Endothelial cell of umbilical vein (primary cell): Measurements from ENCODE around the gene NALCN. TPM values are rescaled to one million over a fixed set of nuclear protein-coding genes. Genes with fewer than 3 reads are reported as not detected.

ENCODE experiments used
- BruUV-seq: library from RNA; stranded (reverse); fragments of 400-500 nt; replicated peaks from 2 replicates; lab custom pipeline; 2021; lab: Mats Ljungman, UMichigan
- CTCF ChIA-PET: fragments of 300-600, 350-600 bp; sonication (Branson Sonifier 250); formaldehyde crosslinking; loops from one replicate; lab custom pipeline; 2021; ENCODE audit warnings: antibody characterized with exemption, inconsistent platforms; lab: Charles Lee
- POLR2A ChIA-PET: fragments of 300-600, 350-600 bp; sonication (Branson Sonifier 250); formaldehyde crosslinking; loops from one replicate; lab custom pipeline; 2021; ENCODE audit warnings: antibody characterized with exemption, inconsistent platforms; lab: Charles Lee
- DNase-seq: peaks from one replicate; pipeline ENCODE4 v3.0.0-alpha.2; 2011; ENCODE audit warnings: low read depth, low spot score
- FAIRE-seq: peaks from 2 replicates; lab custom pipeline; 2011; peaks lifted over from hg19 to GRCh38; lab: Jason Lieb, UNC
- H2AFZ ChIP-seq: 2 replicates; pipeline ENCODE4 v1.6.0; 2012; ENCODE audit warnings: low read depth, low read length, control low read depth, inconsistent platforms
- H3K27ac ChIP-seq: 2 replicates; pipeline ENCODE4 v1.5.1; 2011; ENCODE audit warnings: low read depth, mild to moderate bottlenecking, control low read depth, low read length, moderate library complexity; ENCODE audit not compliant: insufficient read depth
- H3K27me3 ChIP-seq, 2 experiments: 2 replicates each; pipeline versions ENCODE4 v1.6.0 to v1.6.1; 2011; ENCODE audit warnings: low read length in 2 of 2, mixed read lengths in 1 of 2; ENCODE audit not compliant: control insufficient read depth in 2 of 2, insufficient read depth in 2 of 2
- H3K36me3 ChIP-seq, 2 experiments: 2 replicates in 1 of 2; 3 replicates in 1 of 2; pipeline ENCODE4 v1.5.1; 2011; ENCODE audit warnings: low read length in 2 of 2, mild to moderate bottlenecking in 1 of 2, moderate library complexity in 1 of 2; ENCODE audit not compliant: control insufficient read depth in 2 of 2, insufficient read depth in 2 of 2; ENCODE audit errors: extremely low read depth in 1 of 2
- H3K4me1 ChIP-seq: 3 replicates; pipeline ENCODE4 v1.5.1; 2011; ENCODE audit warnings: mild to moderate bottlenecking, low read length; ENCODE audit not compliant: control insufficient read depth, insufficient read depth; ENCODE audit errors: extremely low read depth
- H3K4me2 ChIP-seq: 2 replicates; pipeline ENCODE4 v1.6.1; 2011; ENCODE audit warnings: low read length, control low read depth, mixed read lengths; ENCODE audit not compliant: insufficient read depth
- H3K4me3 ChIP-seq, 3 experiments: fragments of 200-600 bp in 1 of 3; sonication (generic), shearing (Covaris generic) in 1 of 3; replicated peaks in 1 of 3; 2 replicates each; pipeline ENCODE4 v1.5.1; 2011 to 2016; ENCODE audit warnings: control low read depth in 3 of 3, low read length in 3 of 3, mild to moderate bottlenecking in 2 of 3, inconsistent platforms in 1 of 3, low read depth in 1 of 3, moderate library complexity in 1 of 3; ENCODE audit not compliant: insufficient read depth in 1 of 3
- H3K79me2 ChIP-seq: 2 replicates; pipeline ENCODE4 v1.6.0; 2012; ENCODE audit warnings: low read length, inconsistent platforms; ENCODE audit not compliant: control insufficient read depth, insufficient read depth
- H3K9ac ChIP-seq: replicated peaks from 2 replicates; pipeline ENCODE3; 2011; ENCODE audit warnings: low read length, control low read depth; ENCODE audit not compliant: insufficient read depth; ENCODE audit errors: extremely low read depth
- H3K9me1 ChIP-seq: replicated peaks from 3 replicates; pipeline ENCODE4 v1.6.0; 2011; ENCODE audit warnings: mild to moderate bottlenecking, low read length; ENCODE audit not compliant: control insufficient read depth, insufficient read depth; ENCODE audit errors: extremely low read depth
- H3K9me3 ChIP-seq: replicated peaks from 2 replicates; pipeline ENCODE4 v1.5.1; 2012; ENCODE audit warnings: low read length, inconsistent platforms; ENCODE audit not compliant: control insufficient read depth, insufficient read depth
- H4K20me1 ChIP-seq: replicated peaks from 2 replicates; pipeline ENCODE3; 2011; ENCODE audit warnings: mild to moderate bottlenecking, low read length; ENCODE audit not compliant: control insufficient read depth, insufficient read depth; ENCODE audit errors: extremely low read depth
- CTCF ChIP-seq, 2 donors: IDR thresholded peaks; 1 replicate in 1 of 2; 2 replicates in 1 of 2; pipeline ENCODE4 v1.5.1; 2011; ENCODE audit warnings: low read length in 2 of 2, mild to moderate bottlenecking in 2 of 2, moderate library complexity in 2 of 2, control low read depth in 1 of 2, inconsistent platforms in 1 of 2, low read depth in 1 of 2; ENCODE audit not compliant: insufficient read depth in 1 of 2; ENCODE audit errors: extremely low read depth in 1 of 2
- EZH2 ChIP-seq: IDR thresholded peaks from 2 replicates; pipeline ENCODE4 v1.6.1; 2012; ENCODE audit warnings: borderline replicate concordance, low read depth, mild to moderate bottlenecking, moderate library complexity, low read length, inconsistent platforms; ENCODE audit not compliant: severe bottlenecking
- FOS ChIP-seq: IDR thresholded peaks from 2 replicates; pipeline ENCODE4 v1.6.1; 2011; ENCODE audit warnings: mild to moderate bottlenecking, low read length, moderate library complexity, borderline replicate concordance; ENCODE audit not compliant: insufficient read depth
- GATA2 ChIP-seq: IDR thresholded peaks from 2 replicates; pipeline ENCODE4 v1.7.0; 2011; ENCODE audit warnings: low read depth, mild to moderate bottlenecking, moderate library complexity, mixed read lengths, low read length; ENCODE audit not compliant: insufficient read length, insufficient read depth
- JUN ChIP-seq: IDR thresholded peaks from 2 replicates; pipeline ENCODE4 v1.6.1; 2011; ENCODE audit warnings: borderline replicate concordance, low read depth; ENCODE audit not compliant: insufficient read length, insufficient read depth
- MAX ChIP-seq: IDR thresholded peaks from 2 replicates; pipeline ENCODE4 v1.6.1; 2011; ENCODE audit not compliant: insufficient read depth, insufficient read length
- MYC ChIP-seq: IDR thresholded peaks from one replicate; pipeline ENCODE4 v1.6.1; 2011; ENCODE audit warnings: mild to moderate bottlenecking, low read depth, low read length
- POLR2A ChIP-seq: IDR thresholded peaks from 2 replicates; pipeline ENCODE4 v1.6.1; 2012; ENCODE audit warnings: low read depth, mild to moderate bottlenecking, control low read depth, low read length
- POLR2AphosphoS5 ChIP-seq: IDR thresholded peaks from 2 replicates; pipeline ENCODE4 v1.6.1; 2012; ENCODE audit warnings: low read depth, mild to moderate bottlenecking, control low read depth, low read length, moderate library complexity; ENCODE audit not compliant: insufficient read depth
- dilution Hi-C: fragments of 300-500 bp; cut with MboI; formaldehyde crosslinking; loops from one replicate; pipeline ENCODE4 v1.15.0; 2019; ENCODE audit warnings: low sequenced_read_pairs; ENCODE audit not compliant: extremely low pct_ligation_motif_present
- intact Hi-C: fragments of 100-400 bp; cut with micrococcal nuclease; formaldehyde crosslinking; loops from one replicate; pipeline ENCODE4 v1.10.0; 2022
- polyA plus RNA-seq, 4 experiments: library from polyadenylated mRNA; depleted of rRNA in 3 of 4; stranded (reverse) in 3 of 4; unstranded in 1 of 4; fragments of >200 nt; gene quantifications; 2 replicates each; pipeline versions ENCODE4 v1.2.1 to v1.2.3, GENCODE V29; 2011 to 2012; ENCODE audit warnings: missing spikeins in 1 of 4
- total RNA-seq: library from RNA; stranded (reverse); gene quantifications from 2 replicates; pipeline ENCODE4 v1.2.3, GENCODE V29; 2021

The NALCN gene
- total and polyA plus RNA-seq, 2 donors (not counting 3 experiments of a cell fraction or from before 2014, with no cell fraction given) = 3.3 to 4.4 TPM

- Histone ChIP-seq H3K9me1 (no peaks in the 10 kb centered on the region), H3K4me1 (peaks cover 10% of the 10 kb centered on the region), H3K79me2 (no peaks in the 10 kb centered on the region), H2AFZ (peak overlapping the region; percentile 84), H3K4me3 (peak overlapping the region; percentile 0 to 64 (median 43)), H3K36me3 (no peaks in the 10 kb centered on the region), H3K27me3 (no peaks in the 10 kb centered on the region), H3K9me3 (no peaks in the 10 kb centered on the region), H3K4me2 (peak overlapping the region; percentile 20), H4K20me1 (no peaks in the 10 kb centered on the region), H3K9ac (no peak overlapping the region), H3K27ac (no peak overlapping the region)
- dilution Hi-C loops = no loop called here
- CTCF ChIA-PET = interaction anchor here (0.7 to 2.0 kb wide), 3 partner anchors 35 to 265 kb away, joined by 3 to 9 read pairs (median 4); no protein-coding TSS in a partner anchor
- POLR2A ChIA-PET = no interaction called here
- DNase-seq (peak; percentile 13), FAIRE-seq (no peak)
- intact Hi-C loops = loop anchor here (1.0 to 5.0 kb wide), 3 partner anchors 35 to 342 kb away; no protein-coding TSS in a partner anchor
- TF ChIP-seq POLR2A (no peak), JUN (no peak), MAX (no peak), MYC (no peak), EZH2 (no peak), CTCF (IDR thresholded peaks at IDR 0.05; ENCODE audit: extremely low read depth in 1 of 2, insufficient read depth in 1 of 2, low read depth in 1 of 2, low read length in 2 of 2) (no peak), GATA2 (no peak), FOS (no peak), POLR2AphosphoS5 (no peak)
- BruUV-seq = no TSS peak
Measured at GRCh38 chr13:101415358-101416174, 742 bp downstream of the NALCN start.
